K562 (cell line): Measurements from ENCODE around the gene ACHE. TPM values are rescaled to one million over a fixed set of nuclear protein-coding genes. Genes with fewer than 3 reads are reported as not detected.

Experiments used
- BCOR ChIP-seq: fragments of 450-650 bp; IDR thresholded peaks from 2 replicates; pipeline ENCODE4 v1.6.1; 2016
- CBFB ChIP-seq: sonication (generic); formaldehyde crosslinking; IDR thresholded peaks from 2 replicates; pipeline ENCODE4 v1.4.0; 2020; ENCODE audit warnings: mild to moderate bottlenecking, missing genetic modification reagents
- CHAMP1 ChIP-seq: fragments of 450-650 bp; IDR thresholded peaks from 2 replicates; pipeline ENCODE4 v1.6.1; 2016; ENCODE audit warnings: mild to moderate bottlenecking
- CHD4 ChIP-seq: fragments of 200-600 bp; sonication (generic); IDR thresholded peaks from 3 replicates; pipeline ENCODE4 v1.6.1; 2012; ENCODE audit warnings: low read depth, mild to moderate bottlenecking, mixed read lengths, low read length, inconsistent platforms; ENCODE audit not compliant: insufficient read depth, insufficient replicate concordance, poor library complexity, severe bottlenecking
- DIDO1 ChIP-seq: fragments of 450-650 bp; IDR thresholded peaks from 2 replicates; pipeline ENCODE4 v1.6.1; 2016; ENCODE audit warnings: low read depth, missing biosample characterization, missing genetic modification characterization
- NCOA1 ChIP-seq: fragments of 450-650 bp; IDR thresholded peaks from 2 replicates; pipeline ENCODE4 v1.6.1; 2016; ENCODE audit warnings: low read depth
- PREB ChIP-seq: sonication (generic); formaldehyde crosslinking; IDR thresholded peaks from 2 replicates; pipeline ENCODE4 v1.8.1; 2023; ENCODE audit warnings: mild to moderate bottlenecking, missing genetic modification reagents
- RHOXF2B ChIP-seq: fragments of 250-450 bp; sonication (Bioruptor Pico); conservative IDR thresholded peaks from 2 replicates; pipeline ENCODE4 v1.5.1; 2021
- SAFB2 ChIP-seq: fragments of 200-400 bp; formaldehyde crosslinking; IDR thresholded peaks from 2 replicates; pipeline ENCODE4 v1.6.1; 2018; ENCODE audit warnings: borderline replicate concordance, low read length, low read depth, moderate library complexity; ENCODE audit not compliant: severe bottlenecking
- SMAD3 ChIP-seq: fragments of 450-650 bp; formaldehyde crosslinking; conservative IDR thresholded peaks from 2 replicates; pipeline ENCODE4 v1.4.0; 2020; ENCODE audit warnings: mild to moderate bottlenecking
- UBTF ChIP-seq, 2 experiments: IDR thresholded peaks; 2 replicates each; pipeline ENCODE4 v1.6.1; 2012; ENCODE audit warnings: improper control_type of control experiment in 2 of 2, low read depth in 2 of 2, low read length in 2 of 2, borderline replicate concordance in 1 of 2
- ZBTB17 ChIP-seq: fragments of 450-650 bp; formaldehyde crosslinking; IDR thresholded peaks from 2 replicates; pipeline ENCODE4 v1.4.0; 2020; ENCODE audit warnings: mild to moderate bottlenecking
- ZHX1 ChIP-seq: fragments of 150-350 bp; conservative IDR thresholded peaks from 2 replicates; pipeline ENCODE4 v1.6.1; 2014; ENCODE audit warnings: low read length
- polyA plus RNA-seq, 8 experiments: library from polyadenylated mRNA; depleted of rRNA in 4 of 8; stranded (reverse) in 5 of 8; unstranded in 3 of 8; fragments of >200 nt; fragmentation: Nextera tagmentation in 2 of 8; fragmentation: Illumina TruSeq in 1 of 8; extraction: Ambion mirVana in 2 of 8; extraction: Trizol in 1 of 8; gene quantifications; 2 replicates each; pipeline versions ENCODE4 v1.2.1 to v1.2.3, GENCODE V29; 2011 to 2014; ENCODE audit warnings: inconsistent platforms in 1 of 8, missing spikeins in 1 of 8
- total RNA-seq, 7 experiments: library from RNA; depleted of rRNA in 6 of 7; stranded (reverse); fragments of >200 nt in 6 of 7; fragmentation: Illumina TruSeq in 2 of 7; extraction: Trizol in 2 of 7; gene quantifications; 2 replicates each; pipeline versions ENCODE4 v1.2.1 to v1.2.3, GENCODE V29; 2011 to 2021; ENCODE audit warnings: low replicate concordance in 1 of 7

ACHE gene
- total and polyA plus RNA-seq, 9 of the 15 experiments (the other 6 are each of a cell fraction or from before 2014, with no cell fraction given) = 0.04 to 8.8 (median 1.9) TPM

- TF ChIP-seq ZHX1 (no peak), SMAD3 (CRISPR knock-in tag) (no peak), PREB (CRISPR knock-in tag) (no peak), RHOXF2B (CRISPR knock-in tag) (no peak), DIDO1 (tag) (no peak), NCOA1 (0 out of 2 replicates have a peak, but pooled peaks have one; percentile 25), CBFB (CRISPR knock-in tag) (no peak), SAFB2 (no peak), UBTF (IDR thresholded peaks at IDR 0.05; ENCODE audit: borderline replicate concordance in 1 of 2, low read depth in 2 of 2, low read length in 2 of 2) (no peak), CHAMP1 (no peak), BCOR (peak; percentile 82), CHD4 (no peak), ZBTB17 (CRISPR knock-in tag) (no peak)
These were observed 456 bp upstream of the ACHE start (continued) for GRCh38 chr7:100895956-100896731.
